Raji (cell line): Measurements from ENCODE around the gene NCAPD2.

Experiments used
- POLR2A ChIP-seq: IDR thresholded peaks from 2 replicates; pipeline ENCODE4 v1.6.1; 2011; ENCODE audit warnings: low read depth, low read length, control low read depth; ENCODE audit not compliant: insufficient read depth

NCAPD2 gene

DNA sequence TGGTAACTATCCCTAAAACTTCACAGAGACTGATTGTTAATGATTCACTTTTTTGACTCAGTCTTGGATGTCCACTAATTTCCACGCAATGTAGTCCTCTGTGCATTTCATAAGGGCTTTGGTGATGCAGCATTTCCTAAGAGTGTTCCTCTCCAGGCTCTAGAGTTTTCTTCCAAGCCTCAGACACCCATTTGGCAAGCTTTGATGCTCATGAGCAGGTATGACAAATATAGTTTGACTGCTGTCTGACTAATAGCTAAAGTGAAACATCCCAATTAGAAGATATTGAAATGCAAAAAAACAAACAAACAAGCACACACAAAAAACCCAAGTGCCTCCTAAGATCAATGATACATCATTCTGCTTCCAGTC, 21.9 kb upstream of the NCAPD2 start:
- no peak for TF ChIP-seq POLR2A

DNA sequence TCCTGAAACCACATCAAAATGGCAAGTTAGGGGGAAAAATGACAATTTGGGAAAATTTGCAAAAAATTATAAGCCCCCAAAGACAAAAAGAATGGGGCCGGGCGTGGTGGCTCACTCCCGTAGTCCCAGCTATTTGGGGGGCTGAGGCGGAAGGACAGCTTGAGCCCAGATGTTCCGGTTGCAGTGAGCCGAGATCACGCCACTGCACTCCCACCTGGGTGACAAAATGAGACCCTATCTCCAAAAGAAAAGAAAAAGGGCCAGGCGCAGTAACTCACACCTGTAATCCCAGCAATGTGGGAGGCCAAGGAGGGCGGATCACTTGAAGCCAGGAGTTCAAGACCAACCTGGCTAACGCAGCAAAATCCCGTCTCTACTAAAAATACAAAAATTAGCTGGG, 21.4 kb upstream of the NCAPD2 start:
- TF ChIP-seq POLR2A = no peak

DNA sequence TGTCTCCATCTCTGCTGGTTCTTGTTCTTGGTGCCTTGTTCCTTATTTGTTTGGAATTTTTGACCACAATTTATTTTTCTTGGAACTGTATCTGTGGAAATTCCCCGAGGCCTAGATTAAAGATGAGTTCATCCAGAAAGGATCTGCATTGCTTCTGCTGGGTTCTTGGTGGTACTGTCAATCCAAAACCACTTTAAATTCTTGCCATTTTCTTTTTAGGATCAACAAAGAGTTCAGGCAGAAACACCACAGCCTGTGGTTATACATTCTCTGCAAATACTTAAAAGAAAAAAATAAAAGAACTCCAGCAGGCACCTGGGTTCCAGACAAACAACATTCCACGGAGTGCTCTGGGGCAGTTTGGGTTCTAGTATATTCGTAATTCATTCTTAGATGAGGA, 17.4 kb upstream of the NCAPD2 start:
- TF ChIP-seq POLR2A = no peak

DNA sequence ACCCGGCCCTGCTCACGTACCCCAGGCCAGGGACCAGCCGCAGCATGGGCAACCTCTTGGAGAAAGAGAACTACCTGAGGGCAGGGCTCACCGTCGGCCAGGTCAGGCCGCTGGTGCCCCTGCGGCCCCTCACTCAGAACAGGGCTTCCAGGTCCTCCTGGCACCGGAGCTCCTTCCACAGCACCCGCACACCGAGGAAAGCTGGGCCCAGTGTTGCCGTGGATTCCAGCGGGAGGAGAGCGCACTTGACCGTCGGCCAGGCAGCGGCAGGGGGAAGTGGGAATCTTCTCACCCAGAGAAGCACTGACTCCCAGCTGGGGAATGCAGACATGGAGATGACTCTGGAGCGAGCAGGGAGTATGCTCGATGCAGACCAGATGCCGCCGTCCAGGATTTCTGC, 15.5 kb upstream of the NCAPD2 start:
- no peak for TF ChIP-seq POLR2A

DNA sequence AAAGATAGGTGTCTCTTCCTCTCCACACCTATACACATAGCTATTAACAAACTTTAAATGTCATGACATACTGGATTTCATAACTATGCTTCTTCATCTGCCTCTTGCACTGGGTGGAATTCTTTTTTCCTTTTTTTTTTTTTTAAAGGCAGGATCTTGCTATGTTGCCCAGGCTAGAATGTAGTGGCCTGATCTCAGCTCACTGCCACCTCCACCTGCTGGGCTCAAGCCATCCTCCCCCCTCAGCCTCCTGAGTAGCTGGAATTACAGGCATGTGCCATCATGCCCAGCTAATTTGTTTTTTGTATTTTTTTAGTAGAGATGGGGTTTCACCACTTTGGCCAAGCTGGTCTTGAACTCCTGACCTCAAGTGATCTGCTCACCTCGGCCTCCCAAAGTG, 5.7 kb upstream of the NCAPD2 start:
- no peak for TF ChIP-seq POLR2A

DNA sequence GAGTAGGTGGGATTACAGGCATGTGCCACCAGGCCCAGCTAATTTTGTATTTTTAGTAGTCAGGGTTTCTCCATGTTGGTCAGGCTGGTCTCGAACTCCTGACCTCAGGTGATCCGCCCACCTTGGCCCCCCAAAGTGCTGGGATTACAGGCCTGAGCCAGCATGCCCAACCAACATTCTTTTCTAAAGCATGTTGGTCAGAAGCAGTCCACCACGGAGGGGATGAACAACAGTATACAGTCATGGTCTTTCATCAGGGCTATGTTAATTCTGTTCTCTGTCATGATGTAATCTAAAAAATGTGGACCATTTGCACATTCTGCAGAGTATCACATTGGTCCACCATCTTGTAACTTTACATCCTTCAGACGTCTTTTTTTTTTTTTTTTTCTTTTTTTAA, 4.5 kb upstream of the NCAPD2 start:
- no peak for TF ChIP-seq POLR2A

DNA sequence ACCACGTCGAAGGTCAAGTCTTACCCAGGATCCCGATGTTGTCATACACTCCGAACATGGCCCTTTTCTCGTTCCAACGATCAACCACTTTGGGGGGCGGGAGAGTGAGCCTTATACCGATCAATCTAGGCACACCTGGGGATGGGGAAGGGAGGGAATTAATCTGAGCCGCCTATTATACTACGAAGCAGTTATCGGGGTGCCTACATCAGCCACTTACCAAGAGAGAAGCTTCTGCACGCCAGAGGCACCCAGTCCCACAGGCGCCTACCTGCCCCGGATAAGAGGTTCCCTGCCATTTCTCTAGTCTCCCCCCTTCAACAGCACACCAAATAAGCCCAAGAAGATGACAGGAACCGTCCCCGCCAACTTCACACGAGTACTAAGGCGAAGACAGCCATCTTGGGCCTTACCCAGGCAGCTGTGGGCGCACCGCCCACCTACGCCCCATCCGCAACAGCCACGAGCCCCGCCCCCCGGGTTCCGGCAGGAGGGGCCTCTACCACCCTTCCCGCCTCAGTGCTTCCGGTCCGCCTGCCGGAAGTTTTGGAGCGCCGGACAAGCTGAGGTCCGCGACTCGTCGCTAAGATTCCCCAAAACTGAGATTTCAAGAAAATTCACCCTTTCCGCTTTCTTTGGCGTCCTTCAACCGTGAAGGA, 935 bp upstream of the NCAPD2 start, which contains the start of gene MRPL51:
TSS of gene MRPL51 (minus strand) at position 425 of the 659 bp plus-strand sequence. CDS start at position 299, 126 bp downstream.
- peak; percentile 81 for TF ChIP-seq POLR2A

DNA sequence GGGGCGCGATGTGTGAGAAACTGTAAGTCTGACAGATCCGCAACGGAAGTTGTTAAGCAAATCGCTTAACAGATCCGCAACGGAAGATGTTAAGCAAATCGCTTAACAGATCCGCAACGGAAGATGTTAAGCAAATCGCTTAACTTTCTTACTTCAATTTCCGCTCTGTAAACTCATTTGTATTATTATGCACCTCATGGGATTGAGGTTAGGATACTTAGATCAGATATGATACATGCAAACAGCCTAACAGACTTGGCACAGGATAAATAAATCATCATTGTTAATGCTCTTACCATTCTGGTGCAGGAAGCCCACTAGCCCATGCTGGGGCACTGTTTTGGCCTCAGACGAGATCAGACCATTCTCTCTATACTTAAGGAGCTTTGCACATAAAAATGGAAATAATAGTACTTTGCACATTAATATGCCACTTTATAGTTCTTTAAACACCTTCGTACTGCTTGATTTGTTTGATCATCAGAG, 399 bp downstream of the NCAPD2 start:
- no peak; the same call in 1 of the 2 replicates for TF ChIP-seq POLR2A

DNA sequence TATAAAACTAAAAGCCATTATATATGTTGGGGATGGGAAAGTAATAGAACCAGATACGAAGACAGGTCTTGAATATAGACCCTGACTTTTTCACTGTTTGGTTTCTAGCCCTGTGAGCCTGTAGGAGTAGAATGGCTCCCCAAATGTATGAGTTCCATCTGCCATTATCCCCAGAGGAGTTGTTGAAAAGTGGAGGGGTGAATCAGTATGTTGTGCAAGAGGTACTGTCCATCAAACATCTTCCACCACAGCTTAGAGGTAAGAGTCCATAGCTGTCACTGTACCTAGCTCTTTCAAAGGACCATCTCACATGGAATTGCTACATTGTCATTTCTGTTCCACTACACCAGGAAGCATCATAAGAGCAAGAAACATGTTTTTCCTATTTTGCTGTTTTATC, 1.1 kb downstream of the NCAPD2 start:
- TF ChIP-seq POLR2A = peak; percentile 19; the same call in 1 of the 2 replicates

DNA sequence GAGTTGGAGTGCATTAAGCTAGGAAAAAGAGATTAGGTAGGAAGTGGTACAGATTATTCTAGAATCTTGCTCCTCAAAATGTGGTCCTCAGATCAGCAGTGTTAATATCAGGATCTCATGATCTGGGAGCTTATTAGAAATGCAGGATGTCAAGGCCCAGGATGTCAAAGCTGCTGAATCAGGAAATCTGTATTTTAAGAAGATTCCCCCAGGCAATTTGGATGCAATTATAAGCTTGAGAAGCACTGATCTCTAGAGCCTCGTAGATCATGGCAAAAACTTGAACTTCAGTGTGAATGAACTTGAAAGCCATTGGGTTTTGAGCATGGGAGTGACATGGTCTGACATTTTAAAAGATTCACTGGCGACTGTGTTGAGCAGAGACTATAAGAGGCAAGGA, 6.6 kb downstream of the NCAPD2 start:
- no peak for TF ChIP-seq POLR2A

DNA sequence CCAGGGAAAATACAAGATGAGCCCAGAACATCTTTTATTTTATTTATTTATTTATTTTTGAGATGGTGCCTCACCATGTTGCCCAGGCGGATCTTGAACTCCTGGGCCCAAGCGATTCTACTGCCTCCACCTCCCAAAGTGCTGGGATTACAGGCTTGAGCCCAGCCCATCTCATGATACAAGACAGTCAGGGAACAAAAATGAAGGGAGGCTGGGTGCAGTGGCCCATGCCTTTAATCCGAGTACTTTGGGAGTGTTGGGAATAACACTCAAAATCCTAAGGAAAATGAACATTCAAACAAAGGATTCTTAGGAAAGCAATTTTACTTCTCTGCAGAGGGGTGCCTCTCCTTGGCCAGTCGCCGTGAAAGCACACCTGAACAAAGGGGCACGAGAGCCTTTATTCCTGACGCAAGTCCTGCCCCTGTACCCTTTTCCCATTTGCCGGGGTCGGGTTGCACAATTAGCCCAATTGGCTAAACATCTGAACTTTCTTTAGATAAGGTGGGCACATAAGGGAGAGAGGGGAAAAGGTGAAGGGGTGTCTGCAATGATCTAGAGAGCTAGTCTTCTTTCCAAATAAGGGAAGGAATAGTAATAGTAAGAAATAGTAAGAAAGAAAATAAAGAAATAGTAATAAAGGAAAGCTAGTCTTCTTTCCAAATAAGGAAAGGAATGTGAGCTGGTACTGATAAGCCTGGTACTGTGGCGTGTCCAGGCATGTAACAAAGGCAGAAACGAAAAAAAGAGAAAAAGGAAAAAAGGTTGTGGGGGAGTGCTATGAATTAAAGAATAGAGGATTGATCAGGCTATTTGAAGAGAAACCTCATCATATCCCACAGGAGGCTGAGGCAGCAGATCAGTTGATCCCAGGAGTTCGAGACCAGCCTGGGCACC, 13.4 kb downstream of the NCAPD2 start:
- no peak for TF ChIP-seq POLR2A

DNA sequence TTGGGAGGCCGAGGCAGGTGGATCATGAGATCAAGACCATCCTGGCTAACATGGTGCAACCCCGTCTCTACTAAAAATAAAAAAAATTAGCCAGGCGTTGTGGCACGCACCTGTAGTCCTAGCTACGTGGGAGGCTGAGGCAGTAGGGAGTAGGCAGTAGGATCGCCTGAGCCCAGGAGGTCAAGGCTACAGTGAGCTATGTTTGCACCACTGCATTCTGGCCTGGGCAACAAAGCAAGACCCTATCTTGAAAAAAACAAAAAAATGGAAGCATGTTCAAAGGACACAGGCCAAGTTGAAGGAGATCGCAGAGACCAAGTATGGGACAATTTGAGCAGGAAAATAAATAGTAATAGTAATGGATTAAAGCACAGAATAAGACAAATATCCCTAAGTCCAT, 14.2 kb downstream of the NCAPD2 start:
- no peak for TF ChIP-seq POLR2A

DNA sequence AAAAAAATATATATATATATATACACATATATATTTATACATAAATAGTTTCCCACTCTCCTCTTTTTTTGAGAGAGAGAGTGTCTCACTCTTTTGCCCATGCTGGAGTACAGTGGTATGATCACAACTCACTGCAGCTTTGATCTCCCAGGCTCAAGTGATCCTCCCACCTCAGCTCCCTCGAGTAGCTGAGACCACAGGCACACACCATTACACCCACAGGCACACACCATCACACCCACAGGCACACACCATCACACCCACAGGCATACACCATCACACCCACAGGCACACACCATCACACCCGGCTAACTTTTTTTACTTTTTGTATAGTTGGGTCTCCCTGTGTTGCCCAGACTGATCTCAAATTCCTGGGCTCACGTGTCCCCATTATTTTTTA, 26.3 kb downstream of the NCAPD2 start:
- no peak for TF ChIP-seq POLR2A

DNA sequence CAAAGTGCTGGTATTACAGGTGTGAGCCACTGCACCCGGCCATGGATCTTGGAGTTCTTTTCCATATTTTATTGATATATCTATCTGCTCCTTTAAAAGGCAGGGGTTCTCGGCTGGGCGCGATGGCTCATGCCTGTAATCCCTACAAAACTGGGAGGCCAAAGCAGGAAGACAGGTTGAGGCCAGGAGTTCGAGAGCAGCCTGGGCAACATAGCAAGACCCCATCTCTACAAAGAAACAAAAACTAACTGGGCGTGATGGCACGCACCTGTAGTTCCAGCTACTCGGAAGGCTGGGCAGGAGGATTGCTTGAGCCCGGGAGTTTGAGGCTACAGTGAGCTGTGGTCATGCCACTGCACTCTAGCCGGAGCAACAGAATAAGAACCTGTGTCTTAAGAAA, 28.3 kb downstream of the NCAPD2 start:
- no peak for TF ChIP-seq POLR2A

DNA sequence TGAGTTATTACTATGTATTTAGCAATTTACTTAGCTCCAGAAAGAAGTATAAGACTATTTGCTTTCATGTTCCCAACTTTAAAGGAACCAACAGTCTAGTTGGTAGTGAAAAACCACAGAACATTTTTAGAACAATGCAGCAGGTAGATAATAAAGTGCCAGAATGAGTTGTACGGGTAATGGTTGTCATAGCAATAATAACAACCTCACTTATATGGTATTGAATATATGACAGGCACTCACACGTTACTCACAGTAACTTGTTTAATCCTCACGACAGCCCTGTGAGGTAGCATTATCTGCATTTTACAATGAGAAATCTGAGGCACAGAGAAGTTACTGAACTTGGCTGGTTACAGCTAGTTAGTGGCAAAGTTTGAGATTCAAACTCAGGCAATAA, 29.8 kb downstream of the NCAPD2 start:
- no peak for TF ChIP-seq POLR2A

DNA sequence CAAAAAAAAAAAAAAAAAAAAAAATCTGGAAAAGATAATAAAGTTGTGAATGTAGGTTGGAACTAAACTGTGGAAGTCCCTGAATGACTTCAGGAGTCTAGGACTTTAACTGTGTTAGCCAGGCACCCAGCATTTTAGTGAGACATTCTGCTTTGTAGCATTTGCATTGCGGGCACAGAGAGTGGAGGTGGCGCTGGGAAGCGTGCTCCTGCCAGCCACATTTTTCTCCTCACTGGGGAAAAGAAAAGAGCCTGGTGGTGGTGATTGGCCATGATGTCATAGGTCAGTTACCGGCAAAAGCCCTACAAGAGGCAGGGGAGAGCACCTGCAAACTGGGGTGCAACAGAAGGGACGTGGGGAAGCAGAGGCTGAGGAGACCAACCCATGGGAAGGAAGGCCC, 30.7 kb downstream of the NCAPD2 start:
- no peak for TF ChIP-seq POLR2A
